Myocyte (in vitro differentiated cells): ENCODE measurements around the gene SMIM38. TPM values are rescaled to one million over a fixed set of nuclear protein-coding genes. Genes with fewer than 3 reads are reported as not detected.

ENCODE experiments used
- DNase-seq: peaks from one replicate; pipeline ENCODE4 v3.0.0-alpha.2; 2012; ENCODE audit warnings: low read depth
- total RNA-seq: library from RNA; depleted of rRNA; stranded (reverse); fragments of >200 nt; gene quantifications from 2 replicates; pipeline ENCODE4 v1.2.3, GENCODE V29; 2014

Gene SMIM38
- total RNA-seq, 1 donor from 2014 or later, result 0.08 TPM

- DNase-seq, result no peak
These were observed 45.3 kb downstream of the SMIM38 start for GRCh38 chr11:69201066-69201365.

- DNase-seq, result no peak
These were observed 46.1 kb downstream of the SMIM38 start for GRCh38 chr11:69201764-69202370.

- DNase-seq, result no peak
These were observed 46.9 kb downstream of the SMIM38 start for GRCh38 chr11:69202511-69203221.

- no peak for DNase-seq
These were observed 47.6 kb downstream of the SMIM38 start for GRCh38 chr11:69203381-69203780.

DNA sequence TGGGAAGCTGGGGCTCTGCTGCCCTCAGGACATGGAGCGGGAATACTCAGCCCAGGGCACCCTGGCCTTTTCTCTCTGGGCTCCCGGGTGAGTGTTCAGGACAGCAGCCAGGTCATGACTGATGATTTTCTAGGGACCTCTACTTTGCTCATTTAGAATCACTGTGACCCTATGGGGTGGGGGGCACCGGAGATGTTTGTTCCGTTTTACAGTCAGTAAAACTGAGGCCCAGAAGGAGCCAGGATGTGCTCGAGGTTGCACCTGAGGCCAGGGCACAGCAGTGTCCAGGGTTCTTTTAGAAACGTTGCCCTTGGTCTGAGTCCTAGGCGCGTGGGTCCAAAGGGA is 48.1 kb downstream of the SMIM38 start:
- DNase-seq, result no peak

GRCh38 chr11:69204246-69204940 is 48.7 kb downstream of the SMIM38 start:
- DNase-seq, result no peak

DNA sequence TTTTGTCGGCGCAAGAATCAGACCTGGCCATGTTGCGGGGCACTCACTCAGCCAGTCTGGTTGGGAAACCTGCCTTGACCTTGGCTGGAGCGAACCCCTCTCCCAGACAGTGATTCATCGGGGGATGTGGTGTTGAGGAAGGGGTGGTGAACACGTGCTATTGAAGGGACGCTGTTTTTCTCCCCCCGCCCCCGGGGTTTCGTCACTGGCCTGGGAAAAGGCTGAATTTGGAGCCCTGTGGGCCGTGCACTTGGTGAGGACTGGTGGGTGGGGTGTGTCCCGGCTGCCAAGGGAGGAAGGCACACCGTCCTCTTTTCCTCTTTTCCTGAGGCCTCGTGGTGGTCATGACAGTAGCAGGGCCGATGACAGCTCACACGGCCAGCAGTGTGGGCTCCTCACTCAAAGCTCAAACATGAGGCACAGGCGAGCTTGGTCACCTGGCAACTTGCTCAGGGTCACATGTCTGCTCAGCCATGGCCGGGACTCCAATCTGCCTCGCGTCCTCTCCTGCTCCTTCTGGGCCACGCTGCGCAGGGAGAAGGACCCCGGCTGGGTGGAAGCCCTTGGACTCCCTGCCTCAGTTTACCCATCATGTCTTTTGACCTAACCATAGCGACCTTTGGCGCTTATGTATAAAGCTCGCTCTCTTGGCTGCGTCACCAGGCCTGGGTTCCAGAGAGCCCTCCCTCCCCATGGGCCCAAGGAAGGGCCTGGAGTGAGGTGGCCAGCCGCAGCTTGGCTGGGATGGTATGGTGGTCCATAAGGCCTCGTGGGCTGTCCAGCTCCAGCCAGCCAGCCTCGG is 49.4 kb downstream of the SMIM38 start:
- no peak for DNase-seq

Other genes starting within 250 kb of the SMIM38 start
- not detected in 2 replicates for gene MRGPRD, start 174.9 kb upstream of the SMIM38 start, total RNA-seq
- gene MRGPRF, start 142.7 kb upstream of the SMIM38 start, total RNA-seq, result 0.21 TPM in 1 of 2 replicates, not detected in the other
- gene TPCN2, start 107.0 kb upstream of the SMIM38 start, total RNA-seq, result 1.8 and 5.6 TPM in 2 replicates
- gene MYEOV, start 138.2 kb downstream of the SMIM38 start, total RNA-seq, result not detected in 2 replicates